ENCODE data around the gene SLCO2A1. TPM values are rescaled to one million over a fixed set of nuclear protein-coding genes. Genes with fewer than 3 reads are reported as not detected.

The SLCO2A1 gene
- total RNA-seq, 2 donors from 2014 or later = 26.3 to 34.8 TPM

- H3K27me3 ChIP-seq = no peaks in the 10 kb centered on the region
- intact Hi-C loops (cut with DNase I) = no loop called here
- H3K9me3 ChIP-seq = no peaks in the 10 kb centered on the region
- DNase-seq = no peak
- H3K4me1 ChIP-seq = peaks cover 3% of the 10 kb centered on the region
- no peak for TF ChIP-seq CTCF (IDR thresholded peaks at IDR 0.05)
- H3K36me3 ChIP-seq = no peaks in the 10 kb centered on the region
- H3K27ac ChIP-seq = no peak overlapping the region
- no peak overlapping the region for H3K9ac ChIP-seq (ENCODE audit: low read depth in 2 of 2, low read length in 2 of 2)
- H3K4me3 ChIP-seq = no peak overlapping the region
Observed at GRCh38 chr3:133939463-133939835, 90.3 kb downstream of the SLCO2A1 start.

- no peak for TF ChIP-seq CTCF (IDR thresholded peaks at IDR 0.05)
- H3K27ac ChIP-seq = no peak overlapping the region
- H3K9me3 ChIP-seq = no peaks in the 10 kb centered on the region
- no peaks in the 10 kb centered on the region for H3K27me3 ChIP-seq
- H3K4me1 ChIP-seq = peaks cover 6% of the 10 kb centered on the region
- no peak overlapping the region for H3K4me3 ChIP-seq
- H3K9ac ChIP-seq (ENCODE audit: low read depth in 2 of 2, low read length in 2 of 2) = no peak overlapping the region
- H3K36me3 ChIP-seq = no peaks in the 10 kb centered on the region
- intact Hi-C loops (cut with DNase I) = no loop called here
- DNase-seq = peak; percentile 5
Observed at GRCh38 chr3:133938770-133939462, 90.8 kb downstream of the SLCO2A1 start.

- no peak for TF ChIP-seq CTCF (IDR thresholded peaks at IDR 0.05)
- H3K27me3 ChIP-seq = no peaks in the 10 kb centered on the region
- no peak overlapping the region for H3K9ac ChIP-seq (ENCODE audit: low read depth in 2 of 2, low read length in 2 of 2)
- no peak overlapping the region for H3K4me3 ChIP-seq
- peak; percentile 13 for DNase-seq
- no peaks in the 10 kb centered on the region for H3K9me3 ChIP-seq
- H3K27ac ChIP-seq = no peak overlapping the region
- intact Hi-C loops (cut with DNase I) = no loop called here
- H3K4me1 ChIP-seq = peaks cover 6% of the 10 kb centered on the region
- H3K36me3 ChIP-seq = no peaks in the 10 kb centered on the region
Observed at GRCh38 chr3:133937756-133938601, 91.7 kb downstream of the SLCO2A1 start.

- H3K9ac ChIP-seq (ENCODE audit: low read depth in 2 of 2, low read length in 2 of 2) = no peak overlapping the region
- intact Hi-C loops (cut with DNase I) = no loop called here
- H3K36me3 ChIP-seq = no peaks in the 10 kb centered on the region
- no peak overlapping the region for H3K4me3 ChIP-seq
- H3K9me3 ChIP-seq = no peaks in the 10 kb centered on the region
- H3K4me1 ChIP-seq = peaks cover 6% of the 10 kb centered on the region
- H3K27me3 ChIP-seq = no peaks in the 10 kb centered on the region
- peak; percentile 16 for DNase-seq
- no peak overlapping the region for H3K27ac ChIP-seq
- TF ChIP-seq CTCF (IDR thresholded peaks at IDR 0.05) = no peak
Observed at GRCh38 chr3:133937061-133937686, 92.6 kb downstream of the SLCO2A1 start.

- H3K4me3 ChIP-seq = no peak overlapping the region
- no peak overlapping the region for H3K27ac ChIP-seq
- no peaks in the 10 kb centered on the region for H3K36me3 ChIP-seq
- intact Hi-C loops (cut with DNase I) = no loop called here
- peaks cover 6% of the 10 kb centered on the region for H3K4me1 ChIP-seq
- DNase-seq = peak; percentile 14
- no peak for TF ChIP-seq CTCF (IDR thresholded peaks at IDR 0.05)
- no peaks in the 10 kb centered on the region for H3K9me3 ChIP-seq
- no peak overlapping the region for H3K9ac ChIP-seq (ENCODE audit: low read depth in 2 of 2, low read length in 2 of 2)
- H3K27me3 ChIP-seq = no peaks in the 10 kb centered on the region
Observed at GRCh38 chr3:133935843-133936769, 93.6 kb downstream of the SLCO2A1 start.

All from colonic mucosa (tissue), 4 donors.